Gastroesophageal sphincter (tissue), 4 donors: Measurements from ENCODE around the gene TNS3. TPM values are rescaled to one million over a fixed set of nuclear protein-coding genes. Genes with fewer than 3 reads are reported as not detected.
A peak's percentile ranks its signal among the peaks of the same experiment; 100 is the strongest.

Experiments used
- ATAC-seq: fragments of 150-250 bp; one replicate; pipeline ENCODE4 v1.9.1; 2016; ENCODE audit warnings: mild to moderate bottlenecking, moderate library complexity
- H3K27ac ChIP-seq, 4 donors: fragments of 200-600 bp; sonication (generic) in 3 of 4; 1 replicate in 3 of 4; 2 replicates in 1 of 4; pipeline ENCODE4 v1.5.1; 2016 to 2019
- H3K27me3 ChIP-seq: fragments of 200-600 bp; sonication (generic); one replicate; pipeline ENCODE4 v1.5.1; 2019
- H3K36me3 ChIP-seq, 2 donors: fragments of 200-600 bp; sonication (generic); one replicate each; pipeline ENCODE4 v1.5.1; 2019; ENCODE audit warnings: control low read depth in 1 of 2
- H3K4me1 ChIP-seq, 3 donors: fragments of 200-600 bp; sonication (generic); 1 replicate in 2 of 3; 2 replicates in 1 of 3; pipeline ENCODE4 v1.5.1; 2016 to 2019; ENCODE audit warnings: control low read depth in 2 of 3
- H3K4me3 ChIP-seq, 2 donors: fragments of 200-600 bp; sonication (generic); one replicate each; pipeline ENCODE4 v1.5.1; 2019; ENCODE audit warnings: mild to moderate bottlenecking in 1 of 2, moderate library complexity in 1 of 2
- H3K9me3 ChIP-seq, 3 donors: fragments of 200-600 bp; sonication (generic); one replicate each; pipeline ENCODE4 v1.5.1; 2017 to 2019; ENCODE audit warnings: control low read depth in 2 of 3
- CTCF ChIP-seq, 4 experiments: fragments of 200-600 bp in 2 of 4; fragments of 450-650 bp in 2 of 4; sonication (generic) in 1 of 4; IDR thresholded peaks; one replicate each; pipeline ENCODE4 v1.5.1; 2017 to 2019; ENCODE audit warnings: antibody characterized with exemption in 4 of 4, mild to moderate bottlenecking in 2 of 4, moderate library complexity in 2 of 4
- EP300 ChIP-seq: sonication (generic); formaldehyde crosslinking; IDR thresholded peaks from one replicate; pipeline ENCODE4 v1.6.1; 2017; ENCODE audit warnings: antibody characterized with exemption, mild to moderate bottlenecking
- POLR2A ChIP-seq, 2 donors: fragments of 450-650 bp; IDR thresholded peaks; one replicate each; pipeline ENCODE4 v1.6.1; 2017; ENCODE audit warnings: antibody characterized with exemption in 2 of 2, mild to moderate bottlenecking in 2 of 2, moderate library complexity in 1 of 2
- POLR2AphosphoS5 ChIP-seq: sonication (generic); formaldehyde crosslinking; IDR thresholded peaks from one replicate; pipeline ENCODE4 v1.6.1; 2017; ENCODE audit warnings: antibody characterized with exemption
- WGBS, 2 donors: methylation state at CpG; one replicate each; pipeline ENCODE4 v1.1.5; 2018; ENCODE audit warnings: low coverage in 1 of 2; 5-methylcytosine and 5-hydroxymethylcytosine counted together
- total RNA-seq, 4 donors: library from RNA; depleted of rRNA; stranded (reverse); fragments of >200 nt; gene quantifications; one replicate each; pipeline ENCODE4 v1.1.0, GENCODE V29; 2016

Gene TNS3
- total RNA-seq, 4 donors from 2014 or later: 35.0 to 61.3 (median 45.1) TPM

- WGBS, 2 donors: no CpG with 5 or more reads among the region's 7 CpGs
- Histone ChIP-seq H3K36me3 (no peaks in the 10 kb centered on the region), H3K4me1 (peaks cover 0 to 9% (median 0%) of the 10 kb centered on the region in 3 donors), H3K27ac (peak overlapping the region in 3 of 4 donors; percentile 50 to 60 (median 59)), H3K27me3 (no peaks in the 10 kb centered on the region), H3K9me3 (no peaks in the 10 kb centered on the region), H3K4me3 (no peak overlapping the region)
- ATAC-seq: no peak
- no peak for TF ChIP-seq EP300
- TF ChIP-seq POLR2A (IDR thresholded peaks at IDR 0.05): no peak
- no peak for TF ChIP-seq POLR2AphosphoS5
- no peak for TF ChIP-seq CTCF (IDR thresholded peaks at IDR 0.05)
Measured at GRCh38 chr7:47239034-47239433, 342.9 kb downstream of the TNS3 start.

GRCh38 chr7:47236480-47237129, 345.3 kb downstream of the TNS3 start:
- Histone ChIP-seq H3K4me1 (peaks cover 0 to 9% (median 0%) of the 10 kb centered on the region in 3 donors), H3K36me3 (no peaks in the 10 kb centered on the region), H3K9me3 (no peaks in the 10 kb centered on the region), H3K27me3 (no peaks in the 10 kb centered on the region), H3K4me3 (no peak overlapping the region), H3K27ac (no peak overlapping the region)
- WGBS, 2 donors: 56 to 83% methylated on average over 2 to 3 of the region's 3 CpGs
- no peak for TF ChIP-seq EP300
- no peak for TF ChIP-seq CTCF (IDR thresholded peaks at IDR 0.05)
- TF ChIP-seq POLR2A (IDR thresholded peaks at IDR 0.05): no peak
- no peak for TF ChIP-seq POLR2AphosphoS5
- ATAC-seq: peak; percentile 65

GRCh38 chr7:47233996-47234395, 347.9 kb downstream of the TNS3 start:
- H3K27ac ChIP-seq: no peak overlapping the region
- ATAC-seq: no peak
- WGBS, 2 donors: 43 to 55% methylated on average over 1 of the region's 1 CpG

GRCh38 chr7:47232751-47233412, 349.0 kb downstream of the TNS3 start:
- WGBS, 2 donors: 80 to 94% methylated on average over 7 to 8 of the region's 8 CpGs

More at GRCh38 chr7:47233996-47234395, 347.9 kb downstream of the TNS3 start:
- H3K27me3 ChIP-seq: no peaks in the 10 kb centered on the region
- peaks cover 0 to 6% (median 0%) of the 10 kb centered on the region in 3 donors for H3K4me1 ChIP-seq
- no peaks in the 10 kb centered on the region for H3K36me3 ChIP-seq
- H3K9me3 ChIP-seq: no peaks in the 10 kb centered on the region
- H3K4me3 ChIP-seq: no peak overlapping the region
- TF ChIP-seq EP300 (no peak), POLR2AphosphoS5 (no peak), POLR2A (IDR thresholded peaks at IDR 0.05) (no peak), CTCF (IDR thresholded peaks at IDR 0.05) (no peak)

More at GRCh38 chr7:47232751-47233412, 349.0 kb downstream of the TNS3 start:
- H3K36me3 ChIP-seq: no peaks in the 10 kb centered on the region
- ATAC-seq: no peak
- H3K9me3 ChIP-seq: no peaks in the 10 kb centered on the region
- no peaks in the 10 kb centered on the region for H3K4me1 ChIP-seq
- H3K27me3 ChIP-seq: no peaks in the 10 kb centered on the region
- TF ChIP-seq EP300 (no peak), CTCF (IDR thresholded peaks at IDR 0.05) (peak in 1 of 4 experiments; percentile 17), POLR2A (IDR thresholded peaks at IDR 0.05) (no peak), POLR2AphosphoS5 (no peak)
- no peak overlapping the region for H3K4me3 ChIP-seq
- no peak overlapping the region for H3K27ac ChIP-seq
